HL-60 (cell line): ENCODE results near the gene FAM107B.

Source experiments
- GABPA ChIP-seq: IDR thresholded peaks from 2 replicates; pipeline ENCODE4 v1.6.1; 2012; ENCODE audit warnings: low read depth
- POLR2AphosphoS5 ChIP-seq: IDR thresholded peaks from 2 replicates; pipeline ENCODE4 v1.6.1; 2012; ENCODE audit warnings: low read depth
- TF ChIP-seq, protein P1 (sequence below): IDR thresholded peaks from one replicate; pipeline ENCODE4 v1.5.1; 2011; ENCODE audit warnings: low read length, control low read depth, inconsistent platforms; ENCODE audit not compliant: insufficient read depth

DNA sequence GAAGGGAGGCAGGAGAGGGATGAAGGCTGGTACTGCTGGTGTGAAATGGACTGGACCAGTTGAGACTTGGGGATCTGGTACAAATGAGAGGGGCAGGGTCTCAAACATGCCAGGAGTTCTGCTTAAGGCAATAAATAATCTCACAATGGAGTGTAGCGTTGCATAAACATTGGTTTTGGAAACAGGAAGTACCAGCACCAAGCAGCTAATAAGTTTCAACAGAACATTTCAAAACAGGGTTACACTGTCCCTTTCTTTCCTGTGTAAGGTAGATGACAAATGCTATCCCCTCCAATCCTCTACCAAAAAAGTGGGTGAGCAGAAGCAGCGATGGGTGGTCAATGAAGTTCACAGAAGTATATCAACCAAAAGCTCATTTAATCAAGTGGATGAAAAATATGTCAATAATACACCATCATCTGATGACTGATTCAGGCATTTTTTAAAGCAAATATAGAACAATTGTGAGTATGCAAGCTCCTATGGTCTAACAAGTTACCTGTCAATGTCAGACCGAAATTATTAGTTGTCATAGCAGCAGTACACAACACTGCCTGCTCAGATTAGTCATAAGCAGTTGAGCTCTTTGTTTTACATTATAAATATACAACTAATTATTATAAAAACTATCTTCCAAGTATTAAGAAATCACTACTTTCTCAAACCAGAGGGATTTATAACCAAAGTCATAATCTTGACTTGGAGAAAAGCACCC, 220.0 kb downstream of the FAM107B start:
- TF ChIP-seq, protein P1, sequence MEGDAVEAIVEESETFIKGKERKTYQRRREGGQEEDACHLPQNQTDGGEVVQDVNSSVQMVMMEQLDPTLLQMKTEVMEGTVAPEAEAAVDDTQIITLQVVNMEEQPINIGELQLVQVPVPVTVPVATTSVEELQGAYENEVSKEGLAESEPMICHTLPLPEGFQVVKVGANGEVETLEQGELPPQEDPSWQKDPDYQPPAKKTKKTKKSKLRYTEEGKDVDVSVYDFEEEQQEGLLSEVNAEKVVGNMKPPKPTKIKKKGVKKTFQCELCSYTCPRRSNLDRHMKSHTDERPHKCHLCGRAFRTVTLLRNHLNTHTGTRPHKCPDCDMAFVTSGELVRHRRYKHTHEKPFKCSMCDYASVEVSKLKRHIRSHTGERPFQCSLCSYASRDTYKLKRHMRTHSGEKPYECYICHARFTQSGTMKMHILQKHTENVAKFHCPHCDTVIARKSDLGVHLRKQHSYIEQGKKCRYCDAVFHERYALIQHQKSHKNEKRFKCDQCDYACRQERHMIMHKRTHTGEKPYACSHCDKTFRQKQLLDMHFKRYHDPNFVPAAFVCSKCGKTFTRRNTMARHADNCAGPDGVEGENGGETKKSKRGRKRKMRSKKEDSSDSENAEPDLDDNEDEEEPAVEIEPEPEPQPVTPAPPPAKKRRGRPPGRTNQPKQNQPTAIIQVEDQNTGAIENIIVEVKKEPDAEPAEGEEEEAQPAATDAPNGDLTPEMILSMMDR, result no peak
- TF ChIP-seq GABPA (no peak), POLR2AphosphoS5 (no peak)
